GM12873 (cell line): ENCODE measurements around the gene FGGY.

Experiments used
- CTCF ChIP-seq: IDR thresholded peaks from 2 replicates; pipeline ENCODE4 v1.5.1; 2012; ENCODE audit warnings: low read depth, mild to moderate bottlenecking, moderate library complexity, low read length, control low read depth; ENCODE audit not compliant: insufficient read depth; ENCODE audit errors: missing control alignments

FGGY gene

DNA sequence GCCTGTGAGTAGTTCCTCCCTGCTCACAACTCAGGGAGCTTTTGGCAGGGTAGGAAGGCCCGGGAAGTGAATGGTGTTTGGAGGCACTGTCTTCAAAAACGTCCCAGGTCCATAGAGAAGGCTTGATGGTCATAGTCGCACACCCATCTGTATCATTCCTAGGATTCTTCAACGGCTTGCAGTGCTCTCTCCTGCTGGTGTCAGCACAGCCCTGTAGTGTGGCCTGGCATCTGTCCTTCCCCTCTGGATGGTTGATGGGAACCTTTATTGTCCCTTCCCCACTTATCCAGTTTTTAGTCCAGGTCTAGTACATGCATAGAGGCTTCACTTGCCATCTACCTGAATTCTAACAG is 375.0 kb downstream of the FGGY start:
- TF ChIP-seq CTCF = no peak

DNA sequence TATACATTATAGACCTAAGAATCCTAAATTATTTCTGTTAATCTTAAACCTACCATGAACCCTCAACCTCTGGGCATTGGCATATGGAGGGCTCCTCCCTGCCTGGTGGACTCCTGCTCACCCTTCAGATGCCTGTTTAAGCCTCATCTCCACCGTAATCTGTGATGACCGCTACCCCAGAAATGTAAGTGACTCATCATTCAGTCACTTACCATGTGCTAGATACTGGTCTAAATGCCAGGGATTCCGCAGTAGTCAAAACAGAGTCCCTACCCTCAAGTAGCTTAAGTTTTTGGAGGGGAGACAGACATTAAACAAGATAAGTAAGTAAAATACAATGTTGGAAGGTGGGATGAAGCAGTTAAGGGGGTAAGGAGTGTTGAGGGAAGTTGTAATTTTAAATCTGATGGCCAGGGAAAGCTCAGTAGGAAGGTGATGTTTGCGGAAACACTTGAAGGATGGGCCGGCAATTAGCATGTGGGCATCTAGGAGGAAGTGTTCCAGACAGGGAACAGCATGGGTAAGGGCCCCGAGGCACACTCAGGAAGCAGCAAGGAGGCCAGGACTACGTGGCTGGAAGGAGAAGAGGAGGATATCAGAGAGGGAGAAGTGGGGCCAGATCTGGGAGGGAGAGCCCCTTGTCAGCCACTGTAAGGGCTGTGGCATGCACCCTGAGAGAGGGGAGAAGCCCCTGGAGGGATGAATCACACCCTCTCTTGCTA is 376.1 kb downstream of the FGGY start:
- TF ChIP-seq CTCF = no peak

DNA sequence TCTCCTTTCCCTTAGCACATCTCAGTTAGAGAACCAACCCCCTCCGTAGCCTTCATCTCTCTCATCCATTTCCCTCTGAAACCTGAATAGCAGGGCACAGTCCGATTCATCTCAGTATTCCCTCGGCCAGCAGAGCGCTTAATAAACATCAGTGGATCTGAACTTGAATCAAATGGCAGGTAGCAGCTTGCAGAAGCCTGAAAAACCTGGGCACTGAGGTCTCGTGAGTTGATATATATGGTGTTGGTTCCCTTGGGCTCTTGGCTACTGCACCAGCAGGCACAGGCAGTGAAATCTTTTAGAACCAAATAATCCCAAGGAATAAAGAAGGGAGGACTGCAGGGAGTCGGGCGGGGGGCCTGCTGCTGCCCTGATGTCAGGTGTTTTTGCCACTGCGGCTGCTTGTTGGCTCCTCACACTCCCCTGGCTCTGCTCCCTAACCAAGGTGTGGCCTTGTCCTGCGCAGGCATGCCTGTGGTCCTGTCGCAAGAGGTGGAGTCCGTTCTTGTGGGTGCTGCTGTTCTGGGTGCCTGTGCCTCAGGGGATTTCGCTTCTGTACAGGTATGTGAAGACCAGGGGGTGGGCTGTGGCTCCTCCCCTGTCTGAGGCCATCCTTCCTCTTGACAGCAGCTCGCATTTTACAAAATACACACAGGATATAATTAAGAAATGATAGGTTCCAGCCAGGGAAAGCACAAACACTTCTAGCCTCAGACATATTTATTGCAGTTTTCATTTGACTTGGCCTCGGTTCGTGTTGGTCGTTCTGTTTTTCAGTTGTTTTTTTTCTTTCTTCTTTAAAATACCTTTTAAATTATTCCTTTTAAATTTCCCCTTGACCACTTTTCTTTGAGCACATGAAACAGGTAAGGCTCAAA is 376.9 kb downstream of the FGGY start:
- TF ChIP-seq CTCF = no peak

- TF ChIP-seq CTCF = no peak
These were observed 377.7 kb downstream of the FGGY start for GRCh38 chr1:59674595-59674994.

DNA sequence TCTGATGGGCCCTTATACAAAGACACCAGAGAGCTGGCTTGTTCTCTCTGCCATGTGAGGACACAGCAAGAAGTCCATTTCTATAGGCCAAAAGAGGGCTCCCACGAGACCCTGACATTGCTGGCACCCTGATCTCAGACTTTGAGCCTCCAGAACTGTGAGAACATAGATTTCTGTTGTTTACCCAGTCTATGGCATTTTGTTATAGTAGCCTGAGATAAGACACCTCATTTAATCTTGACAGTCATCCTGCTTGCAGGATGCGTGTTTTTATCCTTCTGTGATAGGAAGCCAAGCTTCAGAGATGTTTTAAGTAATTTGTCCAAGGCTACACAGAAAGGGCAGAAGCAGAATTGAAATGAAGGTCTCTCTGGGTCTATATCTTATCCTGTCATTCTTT is 379.0 kb downstream of the FGGY start:
- TF ChIP-seq CTCF = no peak

GRCh38 chr1:59678040-59678439 is 381.1 kb downstream of the FGGY start:
- TF ChIP-seq CTCF = no peak

GRCh38 chr1:59678493-59679228 is 381.8 kb downstream of the FGGY start:
- TF ChIP-seq CTCF = no peak
